Fibroblast of skin of left quadriceps (primary cell): ENCODE results near the gene TBX6.
A peak's percentile ranks its signal among the peaks of the same experiment; 100 is the strongest.
"Not testable (repeated sequence)": the region's sequence is repeated elsewhere in the genome, so short reads cannot be mapped to it uniquely, and the experiment has no call there.

Experiments
- DNase-seq, 2 experiments: peaks; one replicate each; pipeline ENCODE4 v3.0.0-alpha.2; 2013; ENCODE audit warnings: low read depth in 2 of 2

TBX6 gene, protein sequence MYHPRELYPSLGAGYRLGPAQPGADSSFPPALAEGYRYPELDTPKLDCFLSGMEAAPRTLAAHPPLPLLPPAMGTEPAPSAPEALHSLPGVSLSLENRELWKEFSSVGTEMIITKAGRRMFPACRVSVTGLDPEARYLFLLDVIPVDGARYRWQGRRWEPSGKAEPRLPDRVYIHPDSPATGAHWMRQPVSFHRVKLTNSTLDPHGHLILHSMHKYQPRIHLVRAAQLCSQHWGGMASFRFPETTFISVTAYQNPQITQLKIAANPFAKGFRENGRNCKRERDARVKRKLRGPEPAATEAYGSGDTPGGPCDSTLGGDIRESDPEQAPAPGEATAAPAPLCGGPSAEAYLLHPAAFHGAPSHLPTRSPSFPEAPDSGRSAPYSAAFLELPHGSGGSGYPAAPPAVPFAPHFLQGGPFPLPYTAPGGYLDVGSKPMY

DNA sequence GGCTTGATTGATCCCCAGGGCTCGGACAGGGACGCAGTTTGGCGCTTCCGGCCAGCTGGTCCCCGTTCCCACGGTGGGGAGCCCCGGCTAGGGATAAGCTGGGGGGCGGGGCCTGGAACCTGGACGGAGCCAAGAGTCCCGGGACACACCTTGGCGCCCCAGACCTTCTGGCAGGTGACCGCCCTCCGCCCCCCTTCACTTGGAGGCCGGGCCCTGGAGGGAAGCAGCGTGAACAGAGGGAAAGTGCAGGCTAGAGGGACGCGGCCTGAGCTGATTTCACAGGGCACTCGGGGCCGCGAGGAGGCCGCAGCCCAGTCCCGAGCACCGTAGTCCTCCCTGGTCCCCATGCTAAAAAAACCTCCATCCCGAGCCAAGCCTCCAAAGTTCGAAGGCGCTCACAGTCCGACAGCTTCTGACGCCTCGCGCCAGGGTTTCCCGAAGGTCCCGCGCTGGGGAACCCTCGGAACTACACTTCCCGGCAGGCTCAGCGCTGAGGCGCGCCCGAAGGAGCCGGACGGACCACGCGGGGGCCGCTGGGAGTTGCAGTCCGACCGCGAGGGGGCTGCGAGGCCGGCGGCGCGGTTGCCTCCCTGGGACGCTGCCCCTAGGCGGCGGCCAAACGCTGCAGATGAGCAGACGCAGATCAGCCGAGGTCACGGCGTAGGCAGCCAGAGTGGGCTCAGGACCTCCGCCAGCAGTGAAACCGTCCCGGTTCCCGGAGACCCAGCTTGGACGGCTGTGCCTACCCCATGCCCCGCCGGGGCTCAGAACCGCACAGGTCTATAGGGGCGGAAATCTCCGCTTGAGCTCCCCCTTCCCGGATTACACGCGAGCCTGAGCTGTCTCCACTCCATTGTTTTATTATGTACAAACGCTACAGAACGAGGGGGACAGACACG, at the start of gene TBX6:
TBX6 (minus strand) TSS at position 451 of the 899 bp plus-strand sequence. CDS start 731 bp downstream, outside the sequence.
- peak; percentile 73 to 74 for DNase-seq

DNA sequence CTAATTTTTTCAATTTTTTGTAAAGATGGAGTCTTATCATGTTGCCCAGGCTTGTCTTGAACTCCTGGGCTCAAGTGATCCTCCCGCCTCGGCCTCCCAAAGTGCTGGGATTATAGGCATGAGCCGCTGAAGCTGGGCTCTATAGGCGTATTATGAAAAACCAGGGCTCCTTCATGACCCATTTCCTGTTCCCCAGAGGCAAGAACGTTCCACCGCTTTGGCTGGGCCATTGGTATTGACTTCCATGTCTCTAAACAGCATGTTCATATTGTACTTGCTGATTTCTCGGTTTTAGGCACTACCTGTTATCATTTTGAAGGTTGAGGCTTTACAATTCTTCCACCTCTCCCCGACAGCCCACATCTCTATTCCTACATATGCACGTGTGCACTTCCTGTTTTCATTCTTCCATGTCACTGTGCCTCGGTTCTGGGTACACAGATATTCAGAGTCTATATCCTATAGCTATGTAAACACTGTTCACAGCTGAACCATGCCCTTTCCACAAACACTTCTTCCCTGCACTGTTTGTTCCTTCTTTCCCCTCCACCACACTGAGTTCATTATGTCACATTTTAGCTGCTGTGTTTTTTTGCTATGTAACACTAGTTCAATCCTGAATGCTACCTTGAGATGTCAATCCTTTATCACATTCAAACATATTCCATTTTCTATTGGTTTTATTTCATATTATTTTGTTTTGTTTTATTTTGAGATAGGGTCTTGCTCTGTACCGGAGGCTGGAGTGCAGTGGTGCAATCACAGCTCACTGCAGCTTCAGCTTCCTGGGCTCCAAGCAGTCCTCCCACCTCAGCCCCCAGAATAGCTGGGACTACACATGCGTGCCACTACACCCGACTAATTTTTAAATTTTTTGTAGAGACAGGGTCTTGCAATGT, 48.1 kb upstream of the TBX6 start:
- DNase-seq, result no peak

DNA sequence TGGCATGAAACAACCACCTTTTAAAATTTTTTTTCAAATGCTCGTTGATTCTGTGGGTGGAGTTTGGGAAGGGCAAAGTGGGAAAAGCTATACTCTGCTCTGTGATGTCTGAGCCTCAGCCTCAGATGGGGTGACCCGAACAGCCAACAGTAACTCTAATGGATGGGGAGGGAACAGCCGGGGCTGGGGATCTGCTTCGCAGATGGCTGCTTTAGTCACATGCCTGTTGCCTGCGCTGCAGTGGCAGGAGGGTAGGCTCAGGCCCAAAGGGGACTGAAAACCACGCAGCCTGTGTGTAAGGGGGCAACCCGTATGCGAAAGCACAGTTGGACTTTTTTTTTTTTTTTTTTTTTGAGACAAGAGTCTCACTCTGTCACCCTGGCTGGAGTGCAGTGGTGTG, 46.2 kb upstream of the TBX6 start:
- no peak for DNase-seq

DNA sequence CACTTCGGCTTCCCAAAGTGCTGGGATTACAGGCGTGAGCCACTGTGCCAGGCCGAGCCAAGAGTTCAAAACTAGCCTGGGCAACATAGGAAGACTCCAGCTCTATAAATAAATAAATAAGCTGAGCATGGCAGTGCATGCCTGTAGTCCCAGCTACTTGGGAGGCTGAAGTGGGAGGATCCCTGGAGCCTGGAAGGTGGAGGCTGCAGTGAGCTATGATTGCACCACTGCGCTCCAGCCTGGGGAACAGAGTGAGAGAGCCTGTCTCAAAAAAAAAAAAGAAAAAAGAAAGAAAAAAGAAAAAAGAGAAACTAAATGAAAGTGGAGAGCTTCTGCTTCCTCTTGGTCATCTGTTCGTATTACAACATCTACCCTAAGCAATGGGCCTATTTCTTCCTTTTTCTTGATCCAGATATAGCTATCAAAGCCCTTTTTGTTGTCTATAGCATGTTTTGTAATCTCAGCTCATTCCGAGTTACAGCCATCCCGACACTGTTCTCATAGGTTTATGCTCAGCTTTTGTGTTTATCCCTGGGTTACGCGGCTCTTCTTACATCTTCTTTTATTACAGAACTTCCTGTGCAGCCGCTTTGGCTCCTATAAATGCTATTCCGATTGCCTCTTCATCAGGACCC, 45.4 kb upstream of the TBX6 start:
- no peak for DNase-seq

DNA sequence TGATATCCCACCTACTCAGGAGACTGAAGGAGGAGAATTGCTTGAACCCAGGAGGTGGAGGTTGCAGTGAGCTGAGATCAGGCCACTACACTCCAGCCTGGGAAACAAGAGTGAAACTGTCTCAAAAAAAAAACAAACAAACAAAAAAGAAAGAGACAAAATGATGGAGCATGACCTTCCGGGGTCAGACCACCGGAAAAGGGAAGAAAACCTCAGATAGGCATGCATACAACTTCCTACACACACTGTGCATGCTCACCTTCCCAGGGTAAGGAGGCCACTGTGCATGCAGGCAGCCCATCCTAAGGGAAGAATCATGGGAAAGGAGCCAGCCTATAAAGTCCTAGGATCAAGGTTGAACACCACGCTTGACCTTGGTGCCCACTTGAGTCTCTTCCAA, 40.9 kb upstream of the TBX6 start:
- no peak for DNase-seq

DNA sequence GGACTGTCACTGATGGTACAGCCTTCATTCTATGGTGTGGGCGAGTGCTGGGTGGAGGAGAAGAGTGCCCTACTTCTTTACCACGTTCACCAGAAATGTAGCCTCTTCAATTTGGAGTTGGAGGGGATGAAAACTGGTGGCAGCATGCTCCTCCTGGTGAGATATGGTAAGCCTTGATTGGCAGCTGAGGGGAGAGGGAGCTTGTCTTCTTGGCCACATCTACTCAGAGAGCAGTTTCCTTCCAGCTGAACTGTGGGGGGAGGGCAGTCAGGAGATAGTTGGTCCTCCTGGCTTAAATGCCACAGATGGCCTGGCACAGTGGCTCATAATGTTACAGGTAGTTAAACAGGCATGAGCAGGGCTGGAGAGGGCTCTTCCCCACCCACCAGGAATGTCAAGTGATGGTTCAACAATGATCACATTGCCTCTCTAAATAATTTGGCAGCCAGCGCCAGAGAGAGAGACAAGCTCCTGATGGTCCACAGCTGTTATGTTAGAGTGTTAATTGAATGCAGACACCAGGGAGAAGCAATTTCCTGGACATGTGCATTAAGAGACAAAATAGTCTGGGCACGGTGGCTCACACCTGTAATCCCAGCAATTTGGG, 40.2 kb upstream of the TBX6 start:
- DNase-seq, result peak; percentile 22 to 24

DNA sequence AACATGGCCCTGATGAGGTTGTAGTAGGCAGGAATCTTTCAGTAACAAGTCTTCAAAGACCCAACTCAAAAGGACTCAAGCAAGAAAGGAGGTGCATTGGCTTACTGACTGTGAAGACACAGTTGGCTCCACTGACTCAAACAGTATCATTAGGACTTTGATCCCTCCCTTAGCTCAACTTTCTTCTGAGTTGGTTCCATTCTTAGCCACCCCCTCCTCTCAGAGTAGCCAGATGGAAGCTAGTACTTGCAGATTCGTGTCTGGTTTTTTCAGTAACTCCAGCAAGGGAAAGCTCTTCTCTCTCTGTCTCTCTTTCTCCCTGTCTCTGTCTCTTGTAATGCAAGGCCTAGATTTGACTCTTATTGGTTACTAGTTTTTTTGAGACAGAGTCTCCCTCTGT, 36.3 kb upstream of the TBX6 start:
- DNase-seq, result no peak

DNA sequence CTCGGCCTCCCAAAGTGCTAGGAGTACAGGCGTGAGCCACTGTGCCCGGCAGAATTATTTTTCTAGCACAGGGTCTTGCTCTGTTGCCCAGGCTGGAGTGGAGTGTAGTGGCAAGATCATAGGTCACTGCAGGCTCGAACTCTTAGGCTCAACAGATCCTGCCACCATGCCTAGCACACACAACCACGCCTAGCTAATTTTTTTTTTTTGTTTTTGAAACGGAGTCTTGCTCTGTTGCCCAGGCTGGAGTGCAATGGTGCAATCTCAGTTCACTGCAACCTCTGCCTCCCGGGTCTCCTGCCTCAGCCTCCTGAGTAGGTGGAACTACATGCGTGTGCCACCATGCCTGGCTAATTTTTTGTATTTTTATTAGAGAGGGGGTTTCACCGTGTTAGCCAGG, 34.0 kb upstream of the TBX6 start:
- not testable (repeated sequence) for DNase-seq

DNA sequence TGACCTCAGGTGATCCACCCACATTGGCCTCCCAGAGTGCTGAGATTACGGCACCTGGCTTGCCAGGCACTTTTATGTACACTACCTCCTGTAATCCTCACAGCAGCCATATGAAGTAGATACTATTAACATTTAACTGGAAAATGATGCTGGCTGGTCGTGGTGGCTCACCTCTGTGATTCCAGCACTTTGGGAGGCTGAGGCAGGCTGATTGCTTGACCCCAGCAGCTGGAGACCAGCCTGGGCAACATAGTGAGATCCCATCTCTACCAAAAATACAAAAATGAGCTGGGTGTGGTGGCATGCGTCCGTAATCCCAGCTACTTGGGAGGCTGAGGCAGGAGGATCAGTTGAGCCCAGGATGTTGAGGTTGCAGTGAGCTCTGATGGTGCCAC, 33.3 kb upstream of the TBX6 start:
- DNase-seq, result no peak

DNA sequence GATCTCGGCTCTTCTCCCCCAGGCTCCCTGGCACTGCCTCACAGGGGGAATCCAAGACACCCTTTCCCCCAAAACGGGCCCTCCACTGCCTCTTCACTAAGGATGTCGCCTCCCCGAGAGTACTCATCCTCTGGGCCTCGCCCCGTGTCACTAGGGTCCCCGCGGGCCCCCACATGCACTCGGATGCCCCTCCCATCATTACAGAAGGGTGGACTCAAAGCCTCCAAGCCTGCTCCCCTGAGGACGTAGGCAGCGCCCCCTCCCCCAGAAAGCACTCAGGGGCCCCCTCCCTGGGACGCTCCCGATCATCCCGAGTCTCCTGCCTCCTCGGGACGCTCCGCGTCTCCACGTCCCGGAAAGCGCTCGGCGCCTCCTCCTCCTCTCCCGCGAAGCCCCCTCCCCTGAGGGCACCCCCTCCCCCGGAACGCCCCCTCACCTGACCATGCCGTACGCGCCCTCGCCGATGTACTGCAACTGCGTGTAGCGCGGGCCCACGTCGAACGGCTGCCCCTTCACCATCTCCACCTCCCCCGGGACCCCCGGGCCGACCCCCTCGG, 31.0 kb upstream of the TBX6 start:
- DNase-seq, result no peak

DNA sequence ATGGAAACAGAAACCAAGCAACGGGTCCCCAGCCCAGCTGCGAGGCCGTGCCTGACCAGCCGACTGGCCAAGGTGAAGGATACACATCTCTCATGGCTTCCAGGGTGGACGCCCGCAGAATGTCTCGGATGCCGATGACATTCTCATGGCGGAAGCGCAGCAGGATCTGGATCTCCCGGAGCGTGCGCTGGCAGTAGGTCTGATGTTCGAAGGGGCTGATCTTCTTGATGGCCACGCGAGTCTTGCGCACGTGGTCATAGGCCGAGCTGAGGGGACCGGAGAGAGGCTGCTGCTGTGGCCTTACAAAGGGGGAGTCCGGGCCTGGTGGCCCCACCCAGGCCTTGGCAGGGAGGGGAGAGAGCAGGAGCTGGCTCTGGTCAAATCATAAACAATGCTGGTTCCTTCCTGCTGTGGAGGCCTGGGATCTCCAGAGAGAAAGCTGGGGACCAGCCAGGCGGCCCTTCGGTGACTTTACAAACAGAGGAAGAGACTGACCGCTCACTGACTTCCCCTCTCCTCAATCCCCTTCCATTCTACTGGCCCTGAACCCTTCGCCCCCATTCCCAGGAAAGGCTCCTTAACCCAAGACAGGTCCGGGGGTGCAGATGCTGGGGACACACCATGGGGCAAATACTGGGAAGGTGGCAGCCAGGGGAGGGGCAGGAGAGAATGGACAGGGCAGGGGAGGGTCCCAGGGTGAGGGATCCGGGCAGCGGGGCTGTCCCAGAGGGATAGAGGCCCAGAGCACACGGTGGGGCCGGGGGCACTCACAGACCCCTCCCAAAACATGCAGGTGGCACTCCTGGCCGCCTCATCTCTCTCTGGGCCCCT, 30.2 kb upstream of the TBX6 start:
- no peak for DNase-seq

DNA sequence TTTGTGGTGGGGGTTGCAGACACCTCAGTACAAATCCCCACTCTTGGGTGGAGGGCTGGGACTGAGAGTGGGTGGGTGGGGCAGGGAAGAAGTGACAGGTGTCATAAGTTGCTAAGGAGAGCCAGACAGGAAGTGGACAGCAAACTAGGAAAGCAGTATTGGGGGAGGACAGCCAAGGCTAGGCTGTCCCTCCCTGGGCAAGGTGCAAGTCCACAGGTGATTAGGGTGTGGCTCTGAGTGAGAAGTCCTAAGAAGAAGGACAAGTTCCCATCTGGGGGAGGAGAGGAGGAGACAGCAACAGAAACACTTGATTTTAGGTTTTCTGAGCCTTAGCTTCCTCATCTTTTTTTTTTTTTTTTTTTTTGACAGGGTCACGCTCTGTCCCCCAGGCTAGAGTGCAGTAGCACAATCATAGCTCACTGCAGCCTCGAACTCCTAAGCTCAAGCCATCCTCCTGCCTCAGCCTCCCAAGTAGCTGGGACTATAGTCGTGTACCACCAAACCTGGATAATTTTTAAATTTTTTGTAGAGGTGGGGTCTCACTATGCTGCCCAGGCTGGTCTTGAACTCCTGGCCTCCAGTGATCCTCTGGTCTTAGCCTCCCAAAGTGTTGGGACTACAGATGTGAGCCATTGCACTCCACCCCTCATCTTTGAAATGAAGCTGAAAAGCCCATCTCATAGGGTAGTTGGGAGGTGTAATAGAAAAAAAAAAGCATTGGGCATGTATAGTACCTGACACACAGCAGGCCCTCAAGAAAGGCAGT, 28.8 kb upstream of the TBX6 start:
- DNase-seq, result no peak

DNA sequence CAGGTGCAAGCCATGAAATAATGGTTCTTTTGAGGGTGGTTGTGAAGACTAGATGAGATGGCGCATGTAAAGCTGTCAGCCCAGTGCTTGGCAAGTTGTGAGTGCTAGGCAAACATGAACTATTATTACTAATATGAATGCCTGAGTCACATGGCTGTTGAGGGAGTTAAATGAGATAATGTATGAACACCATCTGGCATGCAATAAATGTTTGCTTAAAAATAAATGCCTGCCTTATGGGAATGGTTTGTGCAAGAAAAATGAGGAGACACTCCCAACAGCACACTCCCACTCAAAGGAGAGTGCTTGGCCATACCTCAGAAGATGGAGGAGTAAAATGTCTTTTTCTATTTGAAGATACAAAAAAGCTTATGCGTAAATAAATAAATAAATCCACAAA, 27.7 kb upstream of the TBX6 start:
- no peak for DNase-seq

DNA sequence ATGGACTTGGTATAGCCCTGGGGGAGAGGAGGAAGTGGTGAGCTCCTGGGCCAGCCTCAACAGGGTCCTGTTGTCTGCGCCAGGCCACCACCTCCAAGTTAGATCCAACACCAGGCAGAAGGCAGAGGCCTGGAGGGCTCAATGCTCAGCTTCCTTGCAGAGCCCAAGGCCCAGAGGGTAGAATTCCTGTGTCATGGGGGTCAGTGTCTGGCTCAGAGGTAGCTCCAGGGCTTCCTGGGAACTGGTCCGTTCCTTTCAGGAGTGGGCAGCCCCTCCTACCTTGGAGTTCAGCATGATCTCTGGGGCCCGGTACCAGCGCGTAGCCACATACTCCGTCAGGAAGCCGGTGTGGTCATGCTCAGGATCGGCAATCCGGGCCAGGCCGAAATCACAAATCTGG, 26.0 kb upstream of the TBX6 start:
- no peak for DNase-seq

DNA sequence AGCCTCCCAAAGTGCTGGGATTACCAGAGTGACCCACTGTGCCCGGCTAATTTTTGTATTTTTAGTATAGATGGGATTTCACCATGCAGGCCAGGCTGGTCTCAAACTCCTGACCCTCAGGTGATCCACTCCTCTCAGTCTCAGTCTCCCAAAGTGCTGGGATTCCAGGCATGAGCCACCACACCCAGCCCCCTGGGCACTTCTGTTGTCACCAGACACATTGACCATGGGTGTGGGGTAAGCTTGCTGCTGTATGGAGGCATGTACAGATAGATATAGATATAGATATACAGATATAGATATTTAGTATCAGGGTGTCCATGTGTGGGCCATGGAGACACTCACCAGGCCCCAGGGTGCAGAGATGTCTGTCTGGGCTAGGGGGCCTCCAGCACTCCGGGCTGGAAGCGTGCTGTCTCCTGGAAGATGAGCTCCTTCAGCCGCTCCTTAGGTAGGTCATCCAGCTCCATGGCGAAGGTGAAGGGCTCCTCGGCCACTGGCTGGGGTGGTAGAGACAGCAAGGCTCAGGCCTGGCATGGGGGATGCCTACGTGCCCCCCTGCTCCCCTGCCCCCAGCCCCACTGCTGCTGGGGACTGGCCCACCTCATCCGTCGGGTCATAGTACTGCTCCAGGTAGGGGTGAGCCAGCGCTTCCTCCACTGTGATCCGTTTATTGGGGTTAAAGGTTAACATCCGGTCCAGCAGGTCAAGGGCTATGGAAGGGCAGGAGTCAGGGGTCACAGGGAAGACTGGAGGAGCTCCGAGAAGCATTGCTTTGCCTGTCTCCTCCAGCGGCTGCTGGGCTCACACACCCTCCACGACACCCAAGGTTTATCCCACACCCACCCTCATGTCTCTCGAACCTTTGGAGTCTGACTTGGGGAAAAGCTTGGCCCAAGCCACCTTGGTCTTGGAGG, 24.8 kb upstream of the TBX6 start:
- no peak for DNase-seq

DNA sequence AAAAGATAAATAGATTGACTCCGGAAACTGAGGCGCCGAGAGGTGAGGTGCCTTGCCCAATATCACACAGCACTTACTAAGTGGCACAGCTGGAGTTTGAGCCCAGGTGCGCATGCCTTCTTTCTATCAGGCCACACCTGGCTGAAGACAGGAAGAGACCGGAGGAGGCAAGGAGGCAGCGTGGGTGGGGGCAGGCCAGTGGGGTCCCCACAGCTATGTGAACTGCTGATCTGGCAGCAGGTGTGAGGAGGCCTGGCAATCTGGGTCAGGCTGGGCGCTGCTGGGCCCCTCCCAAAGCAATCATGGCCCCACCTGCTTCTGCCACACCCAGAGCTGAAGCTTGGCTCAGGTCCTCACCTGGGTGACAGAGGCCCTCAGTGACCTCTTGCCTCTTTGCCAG, 23.5 kb upstream of the TBX6 start:
- DNase-seq, result no peak

DNA sequence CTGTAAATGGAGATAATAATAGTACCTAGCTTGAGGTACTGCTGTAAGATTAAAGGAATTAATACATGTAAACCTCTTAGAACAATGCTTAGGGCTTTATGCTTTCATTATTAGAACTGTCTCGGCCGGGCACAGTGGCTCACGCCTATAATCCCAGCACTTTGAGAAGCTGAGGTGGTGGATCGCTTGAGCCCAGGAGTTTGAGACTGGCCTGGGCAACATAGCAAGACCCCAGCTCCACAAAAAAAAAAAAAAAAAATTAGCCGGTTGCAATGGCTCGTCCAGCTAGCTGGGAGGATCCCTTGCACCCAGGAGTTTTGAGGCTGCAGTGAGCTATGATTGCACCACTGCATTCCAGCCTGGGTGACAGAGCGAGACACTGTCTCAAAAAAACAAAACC, 23.1 kb upstream of the TBX6 start:
- not testable (repeated sequence) for DNase-seq

DNA sequence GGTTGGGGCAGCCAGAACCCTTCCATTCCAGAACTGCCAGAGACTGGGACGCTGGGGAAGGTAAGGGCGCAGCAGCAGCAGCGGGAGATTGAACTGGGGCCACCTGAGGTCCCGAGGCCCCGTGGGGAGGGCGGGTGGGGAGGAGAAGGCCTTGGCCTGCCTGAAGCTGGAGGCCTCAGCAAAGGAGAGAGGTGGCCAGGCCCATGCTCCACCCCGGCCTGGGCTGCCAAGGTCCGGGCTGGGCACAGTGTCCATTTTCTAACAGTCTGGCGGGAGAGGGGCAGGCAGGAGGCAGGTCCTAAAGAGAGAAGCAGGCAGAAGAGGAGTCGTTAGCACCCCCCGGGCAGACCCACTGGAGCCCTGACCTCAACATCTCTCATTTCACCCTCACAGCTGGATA, 22.7 kb upstream of the TBX6 start:
- no peak for DNase-seq
